ENCODE results near the gene TAS1R2.

Gene TAS1R2

GRCh38 chr1:18794561-18794960, 64.9 kb downstream of the TAS1R2 start:
- no peak for DNase-seq (ENCODE audit: extremely low read depth, insufficient read length)
- no peak overlapping the region for H3K4me3 ChIP-seq (replicated peaks; ENCODE audit: low read depth, low read length)
- H3K36me3 ChIP-seq (ENCODE audit: control insufficient read depth, insufficient read depth, low read length) = no peaks in the 10 kb centered on the region
- no peaks in the 10 kb centered on the region; the same call in 1 of the 2 replicates for H3K27me3 ChIP-seq (replicated peaks; ENCODE audit: control insufficient read depth, insufficient read depth, low read length)
- TF ChIP-seq CTCF (IDR thresholded peaks at IDR 0.05; ENCODE audit: insufficient read depth, low read length, poor library complexity, severe bottlenecking) = no peak

GRCh38 chr1:18794051-18794450, 65.4 kb downstream of the TAS1R2 start:
- TF ChIP-seq CTCF (IDR thresholded peaks at IDR 0.05; ENCODE audit: insufficient read depth, low read length, poor library complexity, severe bottlenecking) = no peak
- no peaks in the 10 kb centered on the region; the same call in 1 of the 2 replicates for H3K27me3 ChIP-seq (replicated peaks; ENCODE audit: control insufficient read depth, insufficient read depth, low read length)
- no peak for DNase-seq (ENCODE audit: extremely low read depth, insufficient read length)
- no peaks in the 10 kb centered on the region for H3K36me3 ChIP-seq (ENCODE audit: control insufficient read depth, insufficient read depth, low read length)
- H3K4me3 ChIP-seq (replicated peaks; ENCODE audit: low read depth, low read length) = no peak overlapping the region

- Histone ChIP-seq H3K36me3 (ENCODE audit: control insufficient read depth, insufficient read depth, low read length) (no peaks in the 10 kb centered on the region), H3K27me3 (replicated peaks; ENCODE audit: control insufficient read depth, insufficient read depth, low read length) (no peaks in the 10 kb centered on the region; the same call in 1 of the 2 replicates), H3K4me3 (replicated peaks; ENCODE audit: low read depth, low read length) (no peak overlapping the region)
- no peak for DNase-seq (ENCODE audit: extremely low read depth, insufficient read length)
- no peak for TF ChIP-seq CTCF (IDR thresholded peaks at IDR 0.05; ENCODE audit: insufficient read depth, low read length, poor library complexity, severe bottlenecking)
Observed at GRCh38 chr1:18793164-18793563, 66.3 kb downstream of the TAS1R2 start.

- H3K36me3 ChIP-seq (ENCODE audit: control insufficient read depth, insufficient read depth, low read length) = no peaks in the 10 kb centered on the region
- no peak for DNase-seq (ENCODE audit: extremely low read depth, insufficient read length)
- no peak for TF ChIP-seq CTCF (IDR thresholded peaks at IDR 0.05; ENCODE audit: insufficient read depth, low read length, poor library complexity, severe bottlenecking)
- no peak overlapping the region for H3K4me3 ChIP-seq (replicated peaks; ENCODE audit: low read depth, low read length)
- no peaks in the 10 kb centered on the region; the same call in 1 of the 2 replicates for H3K27me3 ChIP-seq (replicated peaks; ENCODE audit: control insufficient read depth, insufficient read depth, low read length)
Observed at GRCh38 chr1:18792747-18793146, 66.7 kb downstream of the TAS1R2 start.

All from GM06990 (cell line).